Urothelium cell line (cell line): ENCODE data around the gene KCNK10.

Source experiments
- DNase-seq: peaks from one replicate; pipeline ENCODE4 v3.0.0; 2011; ENCODE audit warnings: low spot score, mixed read lengths
- FAIRE-seq: peaks from 2 replicates; lab custom pipeline; 2011; peaks lifted over from hg19 to GRCh38; lab: Jason Lieb, UNC

The KCNK10 gene

GRCh38 chr14:88323086-88323522 is at the start of gene KCNK10:
KCNK10 (minus strand) TSS chr14:88323269; CDS start chr14:88322798, 471 bp downstream.
- no peak for DNase-seq

GRCh38 chr14:88369496-88369895 is 46.4 kb upstream of the KCNK10 start:
- FAIRE-seq (no peak), DNase-seq (no peak)

More at GRCh38 chr14:88323086-88323522, at the start of gene KCNK10:
- peak; percentile 42 for FAIRE-seq

GRCh38 chr14:88364710-88365413 is 41.8 kb upstream of the KCNK10 start:
- DNase-seq = no peak
- FAIRE-seq = no peak

GRCh38 chr14:88363644-88364043 is 40.6 kb upstream of the KCNK10 start:
- DNase-seq (no peak), FAIRE-seq (no peak)

- no peak for DNase-seq
Observed at GRCh38 chr14:88359500-88359899, 36.4 kb upstream of the KCNK10 start.

GRCh38 chr14:88354358-88354757 is 31.3 kb upstream of the KCNK10 start:
- FAIRE-seq = peak; percentile 27
- no peak for DNase-seq

More at GRCh38 chr14:88359500-88359899, 36.4 kb upstream of the KCNK10 start:
- no peak for FAIRE-seq

GRCh38 chr14:88352698-88353097 is 29.6 kb upstream of the KCNK10 start:
- DNase-seq = no peak
- FAIRE-seq = no peak

- peak; percentile 65 for DNase-seq
- FAIRE-seq = no peak
Observed at GRCh38 chr14:88351966-88352691, 29.1 kb upstream of the KCNK10 start.

GRCh38 chr14:88348546-88348945 is 25.5 kb upstream of the KCNK10 start:
- FAIRE-seq (no peak), DNase-seq (no peak)

- DNase-seq = peak; percentile 72
- FAIRE-seq = peak; percentile 5
Observed at GRCh38 chr14:88346048-88346639, 23.1 kb upstream of the KCNK10 start.

- no peak for DNase-seq
- peak; percentile 52 for FAIRE-seq
Observed at GRCh38 chr14:88342980-88343379, 19.9 kb upstream of the KCNK10 start.

- no peak for FAIRE-seq
Observed at GRCh38 chr14:88340357-88340756, 17.3 kb upstream of the KCNK10 start.

GRCh38 chr14:88333036-88333435 is 10.0 kb upstream of the KCNK10 start:
- no peak for FAIRE-seq
- no peak for DNase-seq

More at GRCh38 chr14:88340357-88340756, 17.3 kb upstream of the KCNK10 start:
- DNase-seq = no peak

- DNase-seq = no peak
- no peak for FAIRE-seq
Observed at GRCh38 chr14:88327497-88327896, 4.4 kb upstream of the KCNK10 start.

GRCh38 chr14:88326352-88327103 is 3.5 kb upstream of the KCNK10 start:
- FAIRE-seq (no peak), DNase-seq (peak; percentile 24)

GRCh38 chr14:88325883-88326282 is 2.8 kb upstream of the KCNK10 start:
- DNase-seq = no peak
- no peak for FAIRE-seq

- FAIRE-seq = no peak
- DNase-seq = no peak
Observed at GRCh38 chr14:88324930-88325329, 1.9 kb upstream of the KCNK10 start.

- DNase-seq = no peak
- FAIRE-seq = peak; percentile 13
Observed at GRCh38 chr14:88324491-88324890, 1.4 kb upstream of the KCNK10 start.

- DNase-seq = peak; percentile 71
- FAIRE-seq = peak; percentile 73
Observed at GRCh38 chr14:88323523-88324199, 592 bp upstream of the KCNK10 start.

GRCh38 chr14:88322504-88323085 is 474 bp downstream of the KCNK10 start:
- DNase-seq (no peak), FAIRE-seq (no peak)
